Measurements from ENCODE around the gene TAF3. TPM values are rescaled to one million over a fixed set of nuclear protein-coding genes. Genes with fewer than 3 reads are reported as not detected.

The TAF3 gene
- polyA plus RNA-seq, 6 donors from 2014 or later = 6.3 to 17.3 (median 9.5) TPM

DNA sequence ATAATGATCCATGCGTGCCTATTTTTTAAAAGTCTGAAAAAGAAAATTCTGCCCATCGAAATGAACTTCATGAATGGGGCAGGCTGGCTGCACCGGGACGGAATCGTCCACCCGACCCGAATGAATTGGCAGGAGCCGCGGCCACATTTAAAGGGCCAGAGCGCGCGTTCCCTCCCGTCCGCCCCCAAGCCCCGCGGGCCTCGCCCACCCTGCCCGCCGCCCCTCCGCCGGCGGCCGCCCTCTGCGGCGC, 235.9 kb downstream of the TAF3 start:
- Mint-ChIP-seq H3K27me3 (peaks cover 43 to 78% (median 62%) of the 10 kb centered on the region in 3 donors), H3K4me1 (peaks cover 42 to 64% (median 46%) of the 10 kb centered on the region in 3 donors), H3K27ac (peak overlapping the region in 5 of 6 donors; percentile 16 to 86 (median 53)), H3K36me3 (peaks cover 6 to 9% of the 10 kb centered on the region in 2 donors), H3K4me3 (peak overlapping the region; percentile 67 to 90 (median 85)), H3K9me3 (peaks cover 0 to 9% (median 6%) of the 10 kb centered on the region in 7 donors)
- no peak for DNase-seq
- no peak for ATAC-seq (ENCODE audit: low read depth in 2 of 2)

DNA sequence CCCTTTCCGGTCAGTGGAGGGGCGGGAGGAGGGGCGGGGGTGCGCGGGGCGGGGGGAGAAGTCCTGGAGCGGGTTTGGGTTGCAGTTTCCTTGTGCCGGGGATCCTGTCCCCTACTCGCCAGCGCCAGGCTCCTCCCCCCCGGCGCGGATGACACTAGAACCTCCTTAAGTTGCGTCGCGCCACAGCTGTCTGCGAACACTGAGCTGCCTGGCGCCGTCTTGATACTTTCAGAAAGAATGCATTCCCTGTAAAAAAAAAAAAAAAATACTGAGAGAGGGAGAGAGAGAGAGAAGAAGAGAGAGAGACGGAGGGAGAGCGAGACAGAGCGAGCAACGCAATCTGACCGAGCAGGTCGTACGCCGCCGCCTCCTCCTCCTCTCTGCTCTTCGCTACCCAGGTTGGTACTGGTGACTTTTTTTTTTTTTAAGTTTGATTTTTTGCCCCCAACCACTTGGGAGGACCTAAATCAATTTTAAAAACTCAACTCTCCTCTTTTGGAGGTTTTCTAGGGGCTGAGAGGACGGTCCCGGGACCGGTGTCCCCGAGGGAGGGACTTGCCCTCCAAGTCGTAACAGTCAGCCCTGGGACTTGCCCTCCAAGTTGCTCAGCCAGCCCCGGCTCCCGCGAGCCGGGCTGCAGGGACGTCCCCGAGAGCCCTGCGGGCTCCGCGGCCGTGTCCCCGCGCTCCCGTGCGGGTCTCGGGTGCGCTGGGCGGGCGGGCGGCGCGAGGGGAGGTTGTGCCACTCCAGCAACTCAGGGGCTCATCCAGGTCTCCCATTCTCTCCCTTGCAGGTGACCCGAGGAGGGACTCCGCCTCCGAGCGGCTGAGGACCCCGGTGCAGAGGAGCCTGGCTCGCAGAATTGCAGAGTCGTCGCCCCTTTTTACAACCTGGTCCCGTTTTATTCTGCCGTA, 236.4 kb downstream of the TAF3 start, which contains the start of gene GATA3:
TSS of gene GATA3 (plus strand) at position 195 of the 914 bp plus-strand sequence. CDS start 968 bp downstream, outside the sequence.
- peak within 1 kb of the TSS; percentile 7 to 89 (median 74) for H3K27ac Mint-ChIP-seq
- peaks cover 6 to 9% of the 10 kb centered on the region in 2 donors for H3K36me3 Mint-ChIP-seq
- DNase-seq (no peak), ATAC-seq (ENCODE audit: low read depth in 2 of 2) (peak; percentile 18 to 36)
- peak within 1 kb of the TSS; percentile 83 to 94 (median 90) for H3K4me3 Mint-ChIP-seq
- peaks cover 0 to 9% (median 6%) of the 10 kb centered on the region in 7 donors for H3K9me3 Mint-ChIP-seq
- peaks cover 40 to 65% (median 49%) of the 10 kb centered on the region in 3 donors for H3K4me1 Mint-ChIP-seq
- peaks cover 49 to 83% (median 67%) of the 10 kb centered on the region in 3 donors for H3K27me3 Mint-ChIP-seq

- H3K27me3 Mint-ChIP-seq = peaks cover 58 to 84% (median 76%) of the 10 kb centered on the region in 3 donors
- H3K27ac Mint-ChIP-seq = peak overlapping the region in 3 of 6 donors; percentile 71 to 88 (median 83)
- peaks cover 6 to 9% of the 10 kb centered on the region in 2 donors for H3K36me3 Mint-ChIP-seq
- ATAC-seq (ENCODE audit: low read depth in 2 of 2) (peak; percentile 19 to 22), DNase-seq (no peak)
- H3K4me1 Mint-ChIP-seq = peaks cover 45 to 67% (median 59%) of the 10 kb centered on the region in 3 donors
- H3K4me3 Mint-ChIP-seq = peak overlapping the region; percentile 70 to 90 (median 82)
- H3K9me3 Mint-ChIP-seq = peaks cover 0 to 9% (median 6%) of the 10 kb centered on the region in 7 donors
Observed at GRCh38 chr10:8055420-8056349, 237.4 kb downstream of the TAF3 start.

DNA sequence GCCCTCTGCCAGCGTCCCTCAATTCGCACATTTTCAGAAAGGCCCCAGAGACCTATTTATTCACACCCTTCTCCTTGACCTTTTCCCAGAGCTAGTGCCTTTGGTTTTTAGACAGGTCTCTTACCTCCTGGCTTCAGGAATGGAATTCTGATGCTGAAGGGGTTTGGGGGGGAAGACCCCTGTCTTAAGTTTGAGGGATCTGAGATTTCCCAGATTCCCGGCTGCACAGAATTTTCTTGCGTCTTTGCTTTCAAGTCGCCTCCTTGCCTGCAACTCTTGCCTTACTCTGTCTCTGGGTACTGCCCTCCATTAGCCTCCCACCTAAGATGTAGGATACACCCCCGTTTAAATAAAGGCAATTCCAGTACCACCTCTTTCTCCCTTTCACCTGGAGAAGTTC, 238.1 kb downstream of the TAF3 start:
- H3K36me3 Mint-ChIP-seq = peaks cover 6 to 9% of the 10 kb centered on the region in 2 donors

GRCh38 chr10:8056871-8057331, 238.6 kb downstream of the TAF3 start:
- Mint-ChIP-seq H3K27me3 (peaks cover 66 to 92% (median 81%) of the 10 kb centered on the region in 3 donors), H3K4me3 (peak overlapping the region; percentile 69 to 89 (median 78)), H3K9me3 (peaks cover 0 to 9% (median 6%) of the 10 kb centered on the region in 7 donors), H3K27ac (peak overlapping the region in 3 of 6 donors; percentile 18 to 85 (median 56)), H3K4me1 (peaks cover 48 to 68% (median 65%) of the 10 kb centered on the region in 3 donors), H3K36me3 (peaks cover 6 to 9% of the 10 kb centered on the region in 2 donors)
- no peak for DNase-seq
- ATAC-seq (ENCODE audit: low read depth in 2 of 2) = no peak

More for the DNA sequence above, 238.1 kb downstream of the TAF3 start:
- peaks cover 49 to 69% (median 66%) of the 10 kb centered on the region in 3 donors for H3K4me1 Mint-ChIP-seq
- peak overlapping the region; percentile 69 to 89 (median 78) for H3K4me3 Mint-ChIP-seq
- peaks cover 65 to 89% (median 79%) of the 10 kb centered on the region in 3 donors for H3K27me3 Mint-ChIP-seq
- peak overlapping the region in 4 of 6 donors; percentile 18 to 88 (median 82) for H3K27ac Mint-ChIP-seq
- ATAC-seq (ENCODE audit: low read depth in 2 of 2) (no peak), DNase-seq (no peak)
- peaks cover 0 to 9% (median 6%) of the 10 kb centered on the region in 7 donors for H3K9me3 Mint-ChIP-seq

DNA sequence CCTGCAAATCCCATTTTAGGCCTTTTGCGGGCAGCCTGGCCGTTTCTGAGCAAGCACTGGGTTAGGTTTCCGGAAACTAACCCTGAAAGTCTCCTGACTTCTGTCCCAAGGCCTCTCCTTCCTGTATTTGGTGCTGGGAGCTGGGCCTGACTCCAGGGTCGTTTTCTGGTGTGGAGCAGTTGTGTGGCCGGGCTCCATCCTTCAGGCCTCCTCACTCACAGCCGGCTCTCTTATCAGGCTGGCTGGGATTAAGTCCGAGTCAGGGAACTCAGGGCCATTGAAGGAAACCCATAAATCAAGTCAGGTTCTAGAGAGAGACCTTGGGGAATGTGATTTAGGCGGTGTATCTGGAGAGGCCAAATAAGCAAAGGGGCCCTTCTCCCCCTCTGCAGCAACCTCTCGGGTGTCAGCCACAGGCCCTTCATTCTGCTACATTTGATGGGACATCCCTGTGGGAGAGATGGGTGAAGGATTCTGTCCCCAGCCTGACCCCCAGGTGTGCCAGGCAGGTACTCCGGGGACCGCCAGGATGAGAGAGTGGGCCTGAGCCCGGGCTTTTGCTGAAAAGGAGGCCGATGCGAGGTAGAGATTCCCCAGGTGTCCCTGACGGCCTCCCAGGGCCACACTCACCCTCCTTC, 239.4 kb downstream of the TAF3 start:
- Mint-ChIP-seq H3K4me1 (peaks cover 39 to 60% (median 59%) of the 10 kb centered on the region in 3 donors), H3K27me3 (peaks cover 63 to 92% (median 81%) of the 10 kb centered on the region in 3 donors)
- DNase-seq = no peak

DNA sequence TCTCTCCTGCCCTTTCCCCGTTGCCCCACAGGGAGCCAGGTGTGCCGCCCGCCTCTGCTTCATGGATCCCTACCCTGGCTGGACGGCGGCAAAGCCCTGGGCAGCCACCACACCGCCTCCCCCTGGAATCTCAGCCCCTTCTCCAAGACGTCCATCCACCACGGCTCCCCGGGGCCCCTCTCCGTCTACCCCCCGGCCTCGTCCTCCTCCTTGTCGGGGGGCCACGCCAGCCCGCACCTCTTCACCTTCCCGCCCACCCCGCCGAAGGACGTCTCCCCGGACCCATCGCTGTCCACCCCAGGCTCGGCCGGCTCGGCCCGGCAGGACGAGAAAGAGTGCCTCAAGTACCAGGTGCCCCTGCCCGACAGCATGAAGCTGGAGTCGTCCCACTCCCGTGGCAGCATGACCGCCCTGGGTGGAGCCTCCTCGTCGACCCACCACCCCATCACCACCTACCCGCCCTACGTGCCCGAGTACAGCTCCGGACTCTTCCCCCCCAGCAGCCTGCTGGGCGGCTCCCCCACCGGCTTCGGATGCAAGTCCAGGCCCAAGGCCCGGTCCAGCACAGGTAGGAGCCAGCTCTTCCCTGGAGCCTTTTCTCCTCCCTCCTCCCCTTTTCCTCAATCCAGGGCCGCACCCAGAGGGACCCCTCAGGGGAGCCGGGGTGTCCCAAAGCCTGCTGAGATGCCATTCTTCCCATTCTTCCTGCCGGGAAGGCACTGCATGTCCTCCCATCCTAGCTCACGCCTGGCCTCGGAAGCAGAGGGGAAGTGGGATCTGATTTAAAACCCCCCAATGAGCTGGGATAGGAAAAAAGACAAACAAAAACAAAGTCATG, 240.2 kb downstream of the TAF3 start:
- Mint-ChIP-seq H3K36me3 (peaks cover 5 to 9% of the 10 kb centered on the region in 2 donors), H3K27me3 (peaks cover 64 to 92% (median 81%) of the 10 kb centered on the region in 3 donors), H3K27ac (no peak overlapping the region), H3K9me3 (peaks cover 0 to 8% (median 0%) of the 10 kb centered on the region in 7 donors), H3K4me1 (peaks cover 35 to 54% (median 54%) of the 10 kb centered on the region in 3 donors), H3K4me3 (no peak overlapping the region)
- no peak for DNase-seq
- no peak for ATAC-seq (ENCODE audit: low read depth in 2 of 2)

More for the DNA sequence above, 239.4 kb downstream of the TAF3 start:
- Mint-ChIP-seq H3K36me3 (peaks cover 0 to 9% of the 10 kb centered on the region in 2 donors), H3K9me3 (peaks cover 0 to 8% (median 3%) of the 10 kb centered on the region in 7 donors), H3K27ac (no peak overlapping the region), H3K4me3 (peak overlapping the region in 2 of 8 donors; percentile 30 to 83)
- no peak for ATAC-seq (ENCODE audit: low read depth in 2 of 2)

DNA sequence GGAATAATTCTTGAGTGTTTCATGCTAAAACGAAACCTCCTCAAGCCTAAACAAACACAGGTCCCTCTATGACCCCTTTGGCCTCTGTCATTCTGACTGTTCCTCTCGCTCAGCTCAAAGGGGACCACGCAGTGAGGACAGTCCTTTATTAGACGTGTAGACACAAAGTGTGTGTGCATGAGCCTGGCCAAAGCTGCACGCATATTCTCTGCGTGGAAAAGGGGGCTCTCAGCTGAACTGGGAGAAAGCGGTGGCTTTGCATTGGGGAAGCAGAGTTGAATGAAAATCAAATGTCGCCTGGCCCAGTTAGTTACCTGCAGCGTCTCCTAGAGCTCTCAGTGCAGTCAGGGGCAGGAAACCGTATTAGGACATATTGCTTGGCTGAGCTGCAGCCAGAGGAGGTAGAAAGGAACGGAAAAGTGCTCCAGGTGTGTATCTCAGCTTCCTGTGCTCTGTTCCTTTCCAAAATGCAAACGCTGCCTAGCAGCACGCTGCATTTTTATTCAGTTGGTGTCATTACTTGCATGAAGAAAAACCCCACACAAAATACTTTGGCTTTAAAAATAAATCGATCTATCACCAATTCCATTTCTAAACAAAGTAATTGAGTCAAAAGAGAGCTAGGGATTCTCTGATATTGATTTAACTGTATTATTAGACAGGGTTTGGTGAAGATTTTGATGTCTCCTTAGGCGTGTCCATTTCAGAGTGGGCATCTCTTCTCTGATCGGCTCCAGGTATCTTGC, 241.1 kb downstream of the TAF3 start:
- peaks cover 65 to 92% (median 81%) of the 10 kb centered on the region in 3 donors for H3K27me3 Mint-ChIP-seq
- peaks cover 9 to 14% of the 10 kb centered on the region in 2 donors for H3K36me3 Mint-ChIP-seq
- H3K9me3 Mint-ChIP-seq = peaks cover 0 to 3% (median 0%) of the 10 kb centered on the region in 7 donors
- no peak overlapping the region for H3K27ac Mint-ChIP-seq
- no peak for ATAC-seq (ENCODE audit: low read depth in 2 of 2)
- peaks cover 28 to 47% (median 45%) of the 10 kb centered on the region in 3 donors for H3K4me1 Mint-ChIP-seq
- no peak for DNase-seq
- H3K4me3 Mint-ChIP-seq = peak overlapping the region in 6 of 8 donors; percentile 29 to 86 (median 76)

- H3K4me1 Mint-ChIP-seq = peaks cover 24 to 43% (median 37%) of the 10 kb centered on the region in 3 donors
- ATAC-seq (ENCODE audit: low read depth in 2 of 2) = peak; percentile 32 to 45
Observed at GRCh38 chr10:8060010-8060703, 241.9 kb downstream of the TAF3 start.

DNA sequence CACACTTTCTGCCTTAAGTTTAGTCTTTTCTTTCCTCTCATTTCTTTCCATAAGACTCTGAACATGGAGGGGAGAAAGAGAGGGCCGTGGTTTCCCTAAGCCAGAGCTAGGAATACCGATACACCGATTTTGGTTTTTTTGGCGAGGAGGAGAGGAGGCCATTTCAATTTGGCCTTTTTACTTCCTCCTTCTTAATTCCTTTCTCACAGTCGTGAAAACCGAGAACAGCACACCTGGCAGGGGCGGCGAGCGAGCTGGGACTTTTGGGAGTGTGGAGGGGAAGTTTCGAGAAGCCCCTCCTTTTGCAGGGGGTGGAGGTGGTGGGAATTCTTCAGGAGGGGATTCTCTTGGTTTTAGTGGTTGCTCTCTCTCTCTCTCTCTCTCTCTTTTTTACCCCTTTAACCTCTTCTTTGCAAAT, 242.4 kb downstream of the TAF3 start:
- peaks cover 22 to 40% (median 34%) of the 10 kb centered on the region in 3 donors for H3K4me1 Mint-ChIP-seq
- peak overlapping the region in 3 of 6 donors; percentile 36 to 90 (median 44) for H3K27ac Mint-ChIP-seq
- peak in 1 of 2 donors; percentile 27 for ATAC-seq (ENCODE audit: low read depth in 2 of 2)
- H3K4me3 Mint-ChIP-seq = peak overlapping the region; percentile 52 to 92 (median 80)
- peaks cover 0 to 3% (median 0%) of the 10 kb centered on the region in 7 donors for H3K9me3 Mint-ChIP-seq
- DNase-seq = no peak
- H3K27me3 Mint-ChIP-seq = peaks cover 66 to 84% (median 79%) of the 10 kb centered on the region in 3 donors
- peaks cover 9 to 16% of the 10 kb centered on the region in 2 donors for H3K36me3 Mint-ChIP-seq

More at GRCh38 chr10:8060010-8060703, 241.9 kb downstream of the TAF3 start:
- H3K27ac Mint-ChIP-seq = peak overlapping the region; percentile 4 to 90 (median 40)
- DNase-seq = no peak
- peaks cover 0 to 3% (median 0%) of the 10 kb centered on the region in 7 donors for H3K9me3 Mint-ChIP-seq
- peaks cover 9 to 16% of the 10 kb centered on the region in 2 donors for H3K36me3 Mint-ChIP-seq
- H3K27me3 Mint-ChIP-seq = peaks cover 66 to 90% (median 79%) of the 10 kb centered on the region in 3 donors
- H3K4me3 Mint-ChIP-seq = peak overlapping the region; percentile 52 to 92 (median 80)

Data from naive B cell (primary cell).